Measurements from ENCODE around the gene RUNX3. TPM values are rescaled to one million over a fixed set of nuclear protein-coding genes. Genes with fewer than 3 reads are reported as not detected.

Gene RUNX3
- total RNA-seq, 2 experiments from 2014 or later, result 180 to 183 TPM

GRCh38 chr1:24935196-24935526 lies 5.1 kb upstream of the RUNX3 start:
- Mint-ChIP-seq H3K27me3 (no peaks in the 10 kb centered on the region), H3K4me1 (ENCODE audit: low read depth) (peaks cover 81% of the 10 kb centered on the region), H3K36me3 (ENCODE audit: low read depth) (peaks cover 85% of the 10 kb centered on the region), H3K4me3 (no peak overlapping the region), H3K9me3 (no peaks in the 10 kb centered on the region), H3K27ac (peak overlapping the region; percentile 88)
- TF ChIP-seq CTCF (IDR thresholded peaks at IDR 0.05), result no peak
- DNase-seq (no peak), ATAC-seq (no peak)
- POLR2A ChIA-PET, result interaction anchor here (0.5 to 1.9 kb wide), 6 partner anchors 8 to 204 kb away, joined by 3 to 6 read pairs (median 4); no protein-coding TSS in a partner anchor
- intact Hi-C loops (cut with micrococcal nuclease), result no loop called here
- CTCF ChIA-PET, result interaction anchor here (7.5 kb wide), 1 partner anchor 18 kb away, joined by 53 read pairs; no protein-coding TSS in a partner anchor

- peaks cover 77% of the 10 kb centered on the region for H3K4me1 Mint-ChIP-seq (ENCODE audit: low read depth)
- intact Hi-C loops (cut with micrococcal nuclease), result no loop called here
- H3K36me3 Mint-ChIP-seq (ENCODE audit: low read depth), result peaks cover 79% of the 10 kb centered on the region
- ChIA-PET CTCF (interaction anchor here (2.4 to 7.5 kb wide), 2 partner anchors 19 to 103 kb away, joined by 29 to 53 read pairs; no protein-coding TSS in a partner anchor), POLR2A (interaction anchor here (0.5 to 1.9 kb wide), 7 partner anchors 7 to 205 kb away, joined by 3 to 6 read pairs (median 5); no protein-coding TSS in a partner anchor)
- TF ChIP-seq CTCF (IDR thresholded peaks at IDR 0.05), result no peak
- no peaks in the 10 kb centered on the region for H3K9me3 Mint-ChIP-seq
- no peak for ATAC-seq
- H3K4me3 Mint-ChIP-seq, result peak overlapping the region; percentile 73
- no peaks in the 10 kb centered on the region for H3K27me3 Mint-ChIP-seq
- no peak for DNase-seq
- H3K27ac Mint-ChIP-seq, result peak overlapping the region; percentile 88
These were observed 4.5 kb upstream of the RUNX3 start for GRCh38 chr1:24934310-24935195.

- no peak for DNase-seq
- Mint-ChIP-seq H3K4me1 (ENCODE audit: low read depth) (peaks cover 68% of the 10 kb centered on the region), H3K27ac (peak overlapping the region; percentile 88), H3K27me3 (no peaks in the 10 kb centered on the region), H3K36me3 (ENCODE audit: low read depth) (peaks cover 77% of the 10 kb centered on the region), H3K4me3 (peak overlapping the region; percentile 73), H3K9me3 (no peaks in the 10 kb centered on the region)
- CTCF ChIA-PET, result interaction anchor here (0.8 to 7.5 kb wide), 18 partner anchors 7 to 172 kb away, joined by 3 to 53 read pairs (median 5); no protein-coding TSS in a partner anchor
- intact Hi-C loops (cut with micrococcal nuclease), result no loop called here
- no peak for ATAC-seq
- TF ChIP-seq CTCF (IDR thresholded peaks at IDR 0.05), result no peak
- POLR2A ChIA-PET, result interaction anchor here (0.7 to 3.9 kb wide), 7 partner anchors 8 to 135 kb away, joined by 3 to 17 read pairs (median 5); no protein-coding TSS in a partner anchor
These were observed 3.4 kb upstream of the RUNX3 start for GRCh38 chr1:24933468-24933867.

GRCh38 chr1:24932725-24933294 lies 2.7 kb upstream of the RUNX3 start:
- no peaks in the 10 kb centered on the region for H3K27me3 Mint-ChIP-seq
- ChIA-PET POLR2A (interaction anchor here (0.8 to 3.9 kb wide), 10 partner anchors 8 to 308 kb away, joined by 3 to 17 read pairs (median 4); no protein-coding TSS in a partner anchor), CTCF (interaction anchor here (0.6 to 7.5 kb wide), 34 partner anchors 8 to 274 kb away, joined by 3 to 53 read pairs (median 4); no protein-coding TSS in a partner anchor)
- H3K4me1 Mint-ChIP-seq (ENCODE audit: low read depth), result peaks cover 63% of the 10 kb centered on the region
- H3K27ac Mint-ChIP-seq, result peak overlapping the region; percentile 88
- H3K4me3 Mint-ChIP-seq, result peak overlapping the region; percentile 73
- H3K36me3 Mint-ChIP-seq (ENCODE audit: low read depth), result peaks cover 77% of the 10 kb centered on the region
- TF ChIP-seq CTCF (IDR thresholded peaks at IDR 0.05), result no peak
- no peaks in the 10 kb centered on the region for H3K9me3 Mint-ChIP-seq
- ATAC-seq, result no peak
- DNase-seq, result no peak
- intact Hi-C loops (cut with micrococcal nuclease), result no loop called here
